ENCODE results near the gene FTSJ3. TPM values are rescaled to one million over a fixed set of nuclear protein-coding genes. Genes with fewer than 3 reads are reported as not detected.
A peak's percentile ranks its signal among the peaks of the same experiment; 100 is the strongest.

FTSJ3 gene
- total RNA-seq, 4 donors from 2014 or later, result 46.8 to 72.4 (median 56.2) TPM

- peaks cover 59 to 63% (median 62%) of the 10 kb centered on the region in 4 donors for H3K4me1 ChIP-seq
- TF ChIP-seq POLR2AphosphoS5 (IDR thresholded peaks at IDR 0.05) (peak; percentile 38 to 44), EP300 (IDR thresholded peaks at IDR 0.05) (no peak), POLR2A (IDR thresholded peaks at IDR 0.05; ENCODE audit: low read depth) (no peak), CTCF (IDR thresholded peaks at IDR 0.05) (no peak)
- peak overlapping the region; percentile 97 to 98 (median 98) for H3K27ac ChIP-seq (replicated peaks in 1 of 4)
- 2% methylated on average over 25 of the region's 26 CpGs for whole genome bisulfite sequencing
- intact Hi-C loops (cut with DNase I), result no loop called here
- H3K36me3 ChIP-seq, result peaks cover 0 to 11% (median 9%) of the 10 kb centered on the region in 4 donors
- H3K9me3 ChIP-seq, result no peaks in the 10 kb centered on the region
- peak overlapping the region; percentile 92 to 97 (median 92) for H3K4me3 ChIP-seq
- H3K27me3 ChIP-seq, result no peaks in the 10 kb centered on the region
- DNase-seq (ENCODE audit: extremely low spot score), result no peak
Measured at GRCh38 chr17:63841350-63842172, 14.1 kb upstream of the FTSJ3 start.

GRCh38 chr17:63840591-63841349, 13.3 kb upstream of the FTSJ3 start:
- intact Hi-C loops (cut with DNase I), result no loop called here
- Histone ChIP-seq H3K27ac (replicated peaks in 1 of 4) (peak overlapping the region; percentile 97 to 98 (median 98)), H3K9me3 (no peaks in the 10 kb centered on the region), H3K4me1 (peaks cover 59 to 70% (median 69%) of the 10 kb centered on the region in 4 donors), H3K4me3 (peak overlapping the region; percentile 92 to 97 (median 92)), H3K36me3 (peaks cover 0 to 19% (median 16%) of the 10 kb centered on the region in 4 donors), H3K27me3 (no peaks in the 10 kb centered on the region)
- TF ChIP-seq POLR2AphosphoS5 (IDR thresholded peaks at IDR 0.05) (no peak), EP300 (IDR thresholded peaks at IDR 0.05) (no peak), CTCF (IDR thresholded peaks at IDR 0.05) (no peak), POLR2A (IDR thresholded peaks at IDR 0.05; ENCODE audit: low read depth) (no peak)
- no peak for DNase-seq (ENCODE audit: extremely low spot score)
- WGBS, result 49% methylated on average over 4 of the region's 4 CpGs

GRCh38 chr17:63838631-63839171, 11.2 kb upstream of the FTSJ3 start:
- peaks cover 52 to 82% (median 77%) of the 10 kb centered on the region in 4 donors for H3K4me1 ChIP-seq
- 28% methylated on average over 5 of the region's 7 CpGs for WGBS
- intact Hi-C loops (cut with DNase I), result no loop called here
- H3K4me3 ChIP-seq, result peak overlapping the region; percentile 39 to 97 (median 92)
- H3K27me3 ChIP-seq, result no peaks in the 10 kb centered on the region
- H3K36me3 ChIP-seq, result peaks cover 10 to 39% (median 36%) of the 10 kb centered on the region in 4 donors
- H3K27ac ChIP-seq (replicated peaks in 1 of 4), result peak overlapping the region; percentile 97 to 98 (median 98)
- H3K9me3 ChIP-seq, result no peaks in the 10 kb centered on the region
- DNase-seq (ENCODE audit: extremely low spot score), result peak; percentile 98
- peak; percentile 67 for TF ChIP-seq EP300 (IDR thresholded peaks at IDR 0.05)
- TF ChIP-seq POLR2A (IDR thresholded peaks at IDR 0.05; ENCODE audit: low read depth), result no peak
- peak; percentile 91 to 92 for TF ChIP-seq POLR2AphosphoS5 (IDR thresholded peaks at IDR 0.05)
- no peak for TF ChIP-seq CTCF (IDR thresholded peaks at IDR 0.05)

GRCh38 chr17:63837962-63838600, 10.6 kb upstream of the FTSJ3 start:
- no peak for DNase-seq (ENCODE audit: extremely low spot score)
- H3K27me3 ChIP-seq, result no peaks in the 10 kb centered on the region
- no peaks in the 10 kb centered on the region for H3K9me3 ChIP-seq
- peak overlapping the region; percentile 97 to 98 (median 98) for H3K27ac ChIP-seq (replicated peaks in 1 of 4)
- peaks cover 49 to 76% (median 73%) of the 10 kb centered on the region in 4 donors for H3K4me1 ChIP-seq
- TF ChIP-seq POLR2AphosphoS5 (IDR thresholded peaks at IDR 0.05) (no peak), CTCF (IDR thresholded peaks at IDR 0.05) (no peak), EP300 (IDR thresholded peaks at IDR 0.05) (no peak), POLR2A (IDR thresholded peaks at IDR 0.05; ENCODE audit: low read depth) (no peak)
- WGBS, result 63% methylated on average over 5 of the region's 5 CpGs
- intact Hi-C loops (cut with DNase I), result no loop called here
- H3K36me3 ChIP-seq, result peaks cover 16 to 46% (median 43%) of the 10 kb centered on the region in 4 donors
- H3K4me3 ChIP-seq, result peak overlapping the region; percentile 39 to 97 (median 92)

Data from esophagus muscularis mucosa (tissue), 4 donors.